PC-9 (cell line): ENCODE measurements around the gene ZNF490. TPM values are rescaled to one million over a fixed set of nuclear protein-coding genes. Genes with fewer than 3 reads are reported as not detected.

Source experiments
- BruUV-seq: library from RNA; stranded (reverse); fragments of 400-500 nt; replicated peaks from 2 replicates; lab custom pipeline; 2021; lab: Mats Ljungman, UMichigan
- CTCF ChIA-PET: fragments of 300-600 bp; sonication (Branson Sonifier 250); formaldehyde crosslinking; loops from one replicate; lab custom pipeline; 2022; ENCODE audit warnings: antibody characterized with exemption; lab: Charles Lee
- POLR2A ChIA-PET: fragments of 300-600 bp; sonication (Branson Sonifier 250); formaldehyde crosslinking; loops from one replicate; lab custom pipeline; 2022; ENCODE audit warnings: antibody characterized with exemption; ENCODE audit not compliant: unreplicated experiment; lab: Charles Lee
- DNase-seq, 2 experiments: peaks; one replicate each; pipeline versions ENCODE4 v3.0.0 to v3.0.0-alpha.2; 2015 to 2022; ENCODE audit warnings: mixed read lengths in 1 of 2
- H2AFZ ChIP-seq: fragments of 200-600 bp; sonication (generic); 2 replicates; pipeline ENCODE4 v1.8.1; 2017; ENCODE audit warnings: antibody characterized with exemption
- H3F3A ChIP-seq: fragments of 200-600 bp; sonication (generic); 2 replicates; pipeline ENCODE4 v1.8.1; 2017; ENCODE audit warnings: antibody characterized with exemption, mild to moderate bottlenecking, low read depth; ENCODE audit not compliant: insufficient read depth
- H3K27ac ChIP-seq: fragments of 200-600 bp; sonication (generic); 2 replicates; pipeline ENCODE4 v1.6.1; 2016; ENCODE audit warnings: mixed run types
- H3K27me3 ChIP-seq: fragments of 200-600 bp; sonication (generic); 2 replicates; pipeline ENCODE4 v1.6.1; 2016; ENCODE audit warnings: low read depth, mixed run types; ENCODE audit not compliant: insufficient read depth
- H3K36me3 ChIP-seq: fragments of 200-600 bp; sonication (generic); 2 replicates; pipeline ENCODE4 v1.6.1; 2016; ENCODE audit warnings: low read depth, mixed run types
- H3K4me1 ChIP-seq: fragments of 200-600 bp; sonication (generic); replicated peaks from 2 replicates; pipeline ENCODE4 v1.6.1; 2016; ENCODE audit warnings: mixed run types; ENCODE audit not compliant: insufficient read depth
- H3K4me2 ChIP-seq: fragments of 200-600 bp; sonication (generic); 2 replicates; pipeline ENCODE4 v1.6.1; 2017; ENCODE audit warnings: mixed run types
- H3K4me3 ChIP-seq: fragments of 200-600 bp; sonication (generic); 2 replicates; pipeline ENCODE4 v1.6.1; 2016; ENCODE audit warnings: mixed run types
- H3K79me2 ChIP-seq: fragments of 200-600 bp; sonication (generic); 2 replicates; pipeline ENCODE4 v1.6.1; 2017; ENCODE audit warnings: low read depth, mixed run types
- H3K9me2 ChIP-seq: fragments of 200-600 bp; sonication (generic); 2 replicates; pipeline ENCODE4 v1.8.1; 2017; ENCODE audit warnings: mild to moderate bottlenecking; ENCODE audit not compliant: insufficient read depth
- H3K9me3 ChIP-seq: fragments of 200-600 bp; sonication (generic); 2 replicates; pipeline ENCODE4 v1.8.1; 2016; ENCODE audit warnings: low read depth; ENCODE audit not compliant: insufficient read depth
- H4K20me1 ChIP-seq: fragments of 200-600 bp; sonication (generic); 2 replicates; pipeline ENCODE4 v1.8.1; 2017; ENCODE audit not compliant: insufficient read depth
- CTCF ChIP-seq: fragments of 200-600 bp; sonication (generic); conservative IDR thresholded peaks from 2 replicates; pipeline ENCODE4 v1.6.1; 2017; ENCODE audit warnings: mixed run types, antibody characterized with exemption, mild to moderate bottlenecking, moderate library complexity
- EZH2 ChIP-seq: fragments of 200-600 bp; sonication (generic); IDR thresholded peaks from 2 replicates; pipeline ENCODE4 v1.8.0; 2017; ENCODE audit warnings: antibody characterized with exemption, low read depth
- intact Hi-C: fragments of 100-400 bp; cut with micrococcal nuclease; formaldehyde crosslinking; loops from one replicate; pipeline ENCODE4 v1.10.0; 2022; ENCODE audit not compliant: unreplicated experiment
- total RNA-seq: library from RNA; stranded (reverse); gene quantifications from 2 replicates; pipeline ENCODE4 v1.2.3, GENCODE V29; 2021

ZNF490 gene
- total RNA-seq, 1 experiment from 2014 or later, result 8.9 TPM

DNA sequence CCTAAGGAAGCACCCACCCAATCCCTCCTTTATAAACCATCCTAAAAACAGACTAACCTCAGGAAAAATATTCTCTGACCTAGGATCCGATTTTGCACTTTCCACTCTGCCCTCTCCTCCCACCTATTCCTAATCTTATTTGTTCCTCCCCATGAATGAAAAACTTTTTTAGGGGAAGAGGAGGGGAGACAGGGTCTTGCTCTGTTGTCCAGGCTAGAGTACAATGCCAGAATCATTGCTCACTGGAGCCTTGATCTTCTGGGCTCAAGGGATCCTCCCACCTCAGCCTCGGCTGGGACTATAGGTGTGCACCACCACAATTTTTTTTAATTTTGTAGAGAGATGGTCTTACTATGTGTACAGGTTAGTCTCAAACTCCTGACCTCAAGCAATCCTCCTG is 63.7 kb downstream of the ZNF490 start:
- H3K4me2 ChIP-seq, result no peak overlapping the region
- no peak for TF ChIP-seq EZH2
- TF ChIP-seq CTCF, result no peak
- peaks cover 77% of the 10 kb centered on the region for H3K79me2 ChIP-seq
- no TSS peak for BruUV-seq
- DNase-seq, result no peak
- H3K36me3 ChIP-seq, result peaks cover 40% of the 10 kb centered on the region
- intact Hi-C loops, result no loop called here
- peaks cover 4% of the 10 kb centered on the region for H3F3A ChIP-seq
- H3K9me3 ChIP-seq, result peaks cover 47% of the 10 kb centered on the region; the same call in 1 of the 2 replicates
- ChIA-PET POLR2A (no interaction called here), CTCF (no interaction called here)
- no peak overlapping the region for H3K4me3 ChIP-seq
- no peaks in the 10 kb centered on the region for H4K20me1 ChIP-seq
- H3K27ac ChIP-seq, result no peak overlapping the region
- no peaks in the 10 kb centered on the region for H3K9me2 ChIP-seq
- no peak overlapping the region for H2AFZ ChIP-seq
- H3K27me3 ChIP-seq, result no peaks in the 10 kb centered on the region
- peaks cover 11% of the 10 kb centered on the region for H3K4me1 ChIP-seq

- DNase-seq, result no peak
- H3K27ac ChIP-seq, result no peak overlapping the region
- H4K20me1 ChIP-seq, result no peaks in the 10 kb centered on the region
- H3K9me3 ChIP-seq, result peaks cover 53% of the 10 kb centered on the region; the same call in 1 of the 2 replicates
- no peak overlapping the region for H3K4me2 ChIP-seq
- no peaks in the 10 kb centered on the region for H3K27me3 ChIP-seq
- no peak overlapping the region for H3K4me3 ChIP-seq
- H3K36me3 ChIP-seq, result peaks cover 47% of the 10 kb centered on the region
- H3K79me2 ChIP-seq, result peaks cover 77% of the 10 kb centered on the region
- CTCF ChIA-PET, result no interaction called here
- H3K9me2 ChIP-seq, result no peaks in the 10 kb centered on the region
- peaks cover 11% of the 10 kb centered on the region for H3K4me1 ChIP-seq
- POLR2A ChIA-PET, result interaction anchor here (0.5 kb wide), 1 partner anchor 838 kb away, joined by 10 read pairs; no protein-coding TSS in a partner anchor
- H3F3A ChIP-seq, result no peaks in the 10 kb centered on the region; the same call in 1 of the 2 replicates
- no peak overlapping the region for H2AFZ ChIP-seq
- intact Hi-C loops, result no loop called here
- BruUV-seq, result no TSS peak
- no peak for TF ChIP-seq CTCF
- TF ChIP-seq EZH2, result no peak
Measured at GRCh38 chr19:12546068-12546467, 64.5 kb downstream of the ZNF490 start.

GRCh38 chr19:12545267-12545666 is 65.3 kb downstream of the ZNF490 start:
- DNase-seq, result no peak
- Histone ChIP-seq H3K4me3 (no peak overlapping the region), H3K36me3 (peaks cover 55% of the 10 kb centered on the region), H3K27ac (no peak overlapping the region), H4K20me1 (no peaks in the 10 kb centered on the region), H3F3A (no peaks in the 10 kb centered on the region; the same call in 1 of the 2 replicates), H3K79me2 (peaks cover 72% of the 10 kb centered on the region), H3K9me3 (peaks cover 61% of the 10 kb centered on the region; the same call in 1 of the 2 replicates), H3K4me2 (no peak overlapping the region), H3K27me3 (no peaks in the 10 kb centered on the region), H3K9me2 (no peaks in the 10 kb centered on the region), H3K4me1 (peaks cover 10% of the 10 kb centered on the region), H2AFZ (no peak overlapping the region)
- ChIA-PET POLR2A (no interaction called here), CTCF (no interaction called here)
- no TSS peak for BruUV-seq
- intact Hi-C loops, result no loop called here
- TF ChIP-seq CTCF, result no peak
- no peak for TF ChIP-seq EZH2
